ENCODE results near the gene ATP8B1.
"Not testable (repeated sequence)": the region's sequence is repeated elsewhere in the genome, so short reads cannot be mapped to it uniquely, and the experiment has no call there.

The ATP8B1 gene

GRCh38 chr18:57655740-57656139 is 147.4 kb downstream of the ATP8B1 start:
- no peak for DNase-seq

- DNase-seq = no peak
These were observed 151.2 kb downstream of the ATP8B1 start for GRCh38 chr18:57651914-57652313.

GRCh38 chr18:57649556-57650500 is 153.3 kb downstream of the ATP8B1 start:
- DNase-seq = no peak

- DNase-seq = no peak
These were observed 154.7 kb downstream of the ATP8B1 start for GRCh38 chr18:57648414-57648813.

GRCh38 chr18:57644540-57644939 is 158.6 kb downstream of the ATP8B1 start:
- DNase-seq = no peak

GRCh38 chr18:57643726-57644125 is 159.4 kb downstream of the ATP8B1 start:
- not testable (repeated sequence) for DNase-seq

GRCh38 chr18:57642462-57642861 is 160.7 kb downstream of the ATP8B1 start:
- not testable (repeated sequence) for DNase-seq

- DNase-seq = no peak
These were observed 162.4 kb downstream of the ATP8B1 start for GRCh38 chr18:57640749-57641148.

- DNase-seq = no peak
These were observed 162.9 kb downstream of the ATP8B1 start for GRCh38 chr18:57640236-57640635.

- no peak for DNase-seq
These were observed 167.9 kb downstream of the ATP8B1 start for GRCh38 chr18:57635003-57635822.

GRCh38 chr18:57631697-57632096 is 171.4 kb downstream of the ATP8B1 start:
- DNase-seq = peak; percentile 4

GRCh38 chr18:57630754-57631595 is 172.1 kb downstream of the ATP8B1 start:
- peak; percentile 7 for DNase-seq

- peak; percentile 91 for DNase-seq
These were observed 172.9 kb downstream of the ATP8B1 start for GRCh38 chr18:57630002-57630753.

- DNase-seq = no peak
These were observed 173.7 kb downstream of the ATP8B1 start for GRCh38 chr18:57629422-57629821.

GRCh38 chr18:57627488-57627887 is 175.6 kb downstream of the ATP8B1 start:
- DNase-seq = no peak

- DNase-seq = no peak
These were observed 178.1 kb downstream of the ATP8B1 start for GRCh38 chr18:57624988-57625387.

GRCh38 chr18:57621246-57621604 is 181.9 kb downstream of the ATP8B1 start:
- no peak for DNase-seq

GRCh38 chr18:57619876-57620275 is 183.2 kb downstream of the ATP8B1 start:
- no peak for DNase-seq

- no peak for DNase-seq
These were observed 184.2 kb downstream of the ATP8B1 start for GRCh38 chr18:57618910-57619309.

- no peak for DNase-seq
These were observed 199.2 kb downstream of the ATP8B1 start for GRCh38 chr18:57603871-57604270.

All from DMS79 (cell line).